GM12875 (cell line): ENCODE results near the gene FLT1.

Experiments used
- H3K4me3 ChIP-seq: one replicate; pipeline ENCODE4 v1.5.1; 2011; ENCODE audit warnings: low read depth, low read length, control low read depth
- TF ChIP-seq, protein P1 (sequence below): IDR thresholded peaks from 2 replicates; pipeline ENCODE4 v1.5.1; 2011; ENCODE audit warnings: low read depth, mild to moderate bottlenecking, control low read depth, inconsistent platforms, low read length, moderate library complexity, borderline replicate concordance; ENCODE audit not compliant: insufficient read depth

Gene FLT1

DNA sequence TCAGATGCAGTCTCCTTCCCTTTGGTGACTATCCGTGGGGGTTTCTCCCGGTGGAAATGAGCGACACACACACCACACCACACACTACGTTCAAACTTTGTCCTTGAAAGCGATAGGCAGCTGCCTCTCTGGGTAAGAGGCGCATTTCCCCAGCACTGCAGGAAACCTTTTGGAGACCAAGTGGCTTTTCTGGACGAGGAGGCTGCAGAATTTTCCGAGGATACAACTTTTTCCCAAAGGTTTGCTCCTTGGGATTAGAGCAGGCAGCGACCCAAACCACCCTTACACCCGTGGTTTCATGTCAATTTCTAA is 38.2 kb upstream of the FLT1 start:
- TF ChIP-seq, protein P1, sequence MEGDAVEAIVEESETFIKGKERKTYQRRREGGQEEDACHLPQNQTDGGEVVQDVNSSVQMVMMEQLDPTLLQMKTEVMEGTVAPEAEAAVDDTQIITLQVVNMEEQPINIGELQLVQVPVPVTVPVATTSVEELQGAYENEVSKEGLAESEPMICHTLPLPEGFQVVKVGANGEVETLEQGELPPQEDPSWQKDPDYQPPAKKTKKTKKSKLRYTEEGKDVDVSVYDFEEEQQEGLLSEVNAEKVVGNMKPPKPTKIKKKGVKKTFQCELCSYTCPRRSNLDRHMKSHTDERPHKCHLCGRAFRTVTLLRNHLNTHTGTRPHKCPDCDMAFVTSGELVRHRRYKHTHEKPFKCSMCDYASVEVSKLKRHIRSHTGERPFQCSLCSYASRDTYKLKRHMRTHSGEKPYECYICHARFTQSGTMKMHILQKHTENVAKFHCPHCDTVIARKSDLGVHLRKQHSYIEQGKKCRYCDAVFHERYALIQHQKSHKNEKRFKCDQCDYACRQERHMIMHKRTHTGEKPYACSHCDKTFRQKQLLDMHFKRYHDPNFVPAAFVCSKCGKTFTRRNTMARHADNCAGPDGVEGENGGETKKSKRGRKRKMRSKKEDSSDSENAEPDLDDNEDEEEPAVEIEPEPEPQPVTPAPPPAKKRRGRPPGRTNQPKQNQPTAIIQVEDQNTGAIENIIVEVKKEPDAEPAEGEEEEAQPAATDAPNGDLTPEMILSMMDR: no peak
- no peak overlapping the region for H3K4me3 ChIP-seq

DNA sequence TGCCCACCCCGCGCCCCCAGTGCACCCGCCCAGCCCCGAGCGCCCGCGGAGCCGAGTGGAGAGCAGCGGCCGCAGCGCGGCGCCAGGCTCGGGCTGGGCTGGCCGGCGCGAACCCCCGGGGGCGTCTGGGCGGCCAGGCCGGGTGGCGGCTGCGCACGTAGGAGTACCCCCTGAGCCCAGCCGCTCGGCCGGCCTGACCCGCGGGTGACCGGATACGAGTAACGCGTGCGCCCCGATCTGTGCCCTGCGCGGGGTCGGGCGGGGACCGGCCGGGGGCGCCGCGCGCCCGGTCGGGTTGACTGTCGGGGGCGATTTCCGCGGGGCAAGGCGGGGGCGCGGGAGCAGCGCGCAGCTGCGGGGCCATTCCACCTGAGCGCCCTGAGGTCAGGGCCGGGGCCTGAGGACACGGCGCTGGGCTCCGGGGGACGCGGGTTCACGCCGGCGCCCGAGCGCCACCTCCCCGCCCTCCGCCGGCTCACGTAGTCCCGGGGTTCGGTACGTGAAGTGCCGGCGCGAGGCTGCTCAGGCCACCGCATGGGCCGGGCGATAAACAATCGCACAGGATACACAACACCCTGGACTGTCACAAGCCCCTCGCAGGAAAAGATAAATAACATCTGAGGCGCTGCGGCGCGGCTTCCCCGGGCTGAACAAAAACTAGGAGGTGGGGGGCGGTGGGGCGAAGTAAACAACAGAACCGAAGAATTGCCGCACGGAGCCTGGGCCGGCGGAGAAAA is 37.6 kb upstream of the FLT1 start:
- TF ChIP-seq, protein P1: no peak
- H3K4me3 ChIP-seq: peak overlapping the region; percentile 55

DNA sequence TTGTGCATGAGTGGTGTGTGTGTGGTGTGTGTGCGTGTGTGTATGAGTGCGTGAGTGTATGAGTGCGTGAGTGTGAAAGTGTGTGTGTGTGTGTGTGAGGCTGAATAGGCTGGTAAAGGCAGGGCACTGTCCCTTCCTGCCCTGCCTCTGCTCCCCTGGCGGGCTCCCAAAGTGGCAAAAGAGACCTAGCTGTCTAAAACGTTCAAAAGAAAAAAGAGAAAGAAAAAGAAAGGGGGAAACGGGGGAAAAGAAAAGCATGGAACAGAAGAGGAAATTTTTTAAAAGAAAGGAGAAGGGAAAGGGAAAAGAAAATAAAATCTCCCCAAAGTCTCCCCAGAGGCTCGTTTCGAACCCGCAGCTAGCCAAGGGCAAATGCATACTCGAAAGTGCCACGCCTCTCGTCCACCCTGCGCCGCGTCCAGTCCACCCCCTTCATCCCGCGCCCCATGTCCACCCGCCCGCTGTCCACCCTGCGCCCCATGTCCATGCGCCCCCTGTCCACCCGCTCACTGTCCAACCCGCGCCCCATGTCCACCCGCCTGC is 37.0 kb upstream of the FLT1 start:
- peak overlapping the region; percentile 55 for H3K4me3 ChIP-seq
- TF ChIP-seq, protein P1: no peak

DNA sequence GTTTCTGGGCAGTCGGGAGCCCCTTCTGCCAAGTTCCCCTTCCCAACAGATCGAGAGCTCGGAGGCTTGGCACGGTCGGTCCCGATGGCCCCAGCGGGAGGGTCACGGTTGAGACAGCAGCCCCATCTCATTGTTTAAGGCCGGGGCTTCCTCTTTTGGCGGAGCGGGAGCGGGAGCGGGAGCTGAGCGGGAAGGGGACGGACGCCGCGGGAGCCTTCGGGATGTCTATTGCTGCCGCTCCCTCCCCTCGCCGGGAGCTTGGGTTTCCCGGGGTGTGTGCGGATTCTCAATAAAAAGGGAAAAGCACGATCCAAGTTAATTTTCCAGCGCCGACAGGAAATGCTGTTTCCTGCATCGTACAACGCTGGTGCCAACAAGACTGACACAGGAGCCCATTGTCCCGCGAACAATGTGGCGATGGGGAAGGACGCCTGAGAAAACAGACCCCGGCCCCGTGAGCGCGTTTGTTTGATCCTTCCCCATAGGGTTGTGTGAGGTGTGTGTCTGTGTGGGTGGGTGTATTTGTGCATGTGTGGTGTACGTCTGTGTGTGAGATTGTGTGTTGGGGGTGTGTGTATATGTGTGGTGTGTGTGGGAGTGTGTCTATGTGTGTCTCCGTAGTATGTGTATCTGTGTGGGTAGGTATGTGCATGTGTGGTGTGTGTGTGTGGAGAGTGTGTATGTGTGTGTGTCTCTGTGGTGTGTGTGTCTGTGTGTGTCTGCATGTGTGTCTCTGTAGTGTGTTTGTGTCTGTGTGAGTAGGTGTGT is 36.3 kb upstream of the FLT1 start:
- TF ChIP-seq, protein P1: no peak
- peak overlapping the region; percentile 55 for H3K4me3 ChIP-seq

DNA sequence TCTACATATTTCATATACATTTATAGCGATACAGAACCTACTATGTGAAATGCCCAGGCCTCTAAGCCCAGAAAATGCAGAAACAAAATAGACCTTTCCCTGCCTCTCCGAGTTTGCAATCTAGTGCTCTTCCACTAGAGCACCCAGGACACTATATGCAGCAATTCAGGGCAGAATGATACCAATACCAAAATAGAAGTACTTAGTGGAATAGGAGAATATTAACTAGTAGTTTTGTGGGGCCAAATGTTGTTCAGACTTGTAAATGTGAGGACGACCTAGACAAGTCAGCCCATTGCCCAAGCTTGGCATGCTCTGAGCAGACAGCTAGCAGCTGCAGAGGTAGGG is 35.8 kb upstream of the FLT1 start:
- H3K4me3 ChIP-seq: no peak overlapping the region
- TF ChIP-seq, protein P1: no peak

DNA sequence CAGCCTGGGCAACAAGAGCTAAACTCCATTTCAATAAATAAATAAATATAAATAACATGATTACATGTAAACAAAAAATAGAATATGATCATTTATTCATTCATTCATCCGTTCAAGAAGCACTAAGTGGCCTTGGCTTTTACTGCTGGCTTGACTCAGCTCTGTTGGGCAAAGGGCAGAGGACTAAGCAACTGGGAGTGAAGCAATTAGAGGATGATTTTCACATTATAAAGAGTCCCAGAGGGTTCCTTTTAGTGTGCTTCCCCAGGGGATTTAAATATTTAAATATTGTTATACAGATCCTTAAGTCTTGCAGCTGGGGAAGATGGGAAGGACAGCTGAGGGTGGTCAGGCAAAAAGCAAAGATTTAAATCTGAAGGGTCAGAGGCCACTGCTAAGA is 34.9 kb upstream of the FLT1 start:
- TF ChIP-seq, protein P1: no peak
- no peak overlapping the region for H3K4me3 ChIP-seq

DNA sequence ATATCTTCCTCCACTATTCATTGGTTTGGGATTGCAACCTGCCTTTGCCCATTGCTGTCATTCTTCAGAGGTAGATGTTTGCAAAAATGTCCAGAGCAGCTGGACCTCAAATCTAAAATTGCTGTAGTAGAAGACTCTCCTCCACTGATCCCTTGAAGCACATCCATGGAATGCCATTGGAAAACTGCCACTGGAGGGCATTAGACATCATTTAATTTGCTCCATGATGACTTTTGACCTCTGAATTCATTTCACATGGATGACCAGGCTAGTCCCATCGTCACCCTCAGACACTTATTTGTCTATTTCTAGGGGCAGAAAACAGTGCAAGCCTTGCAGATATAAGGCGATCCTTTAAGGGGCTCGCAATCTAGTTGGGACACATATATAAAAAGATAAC is 33.9 kb upstream of the FLT1 start:
- TF ChIP-seq, protein P1: no peak
- H3K4me3 ChIP-seq: no peak overlapping the region
